Stimulated activated naive CD8-positive, alpha-beta T cell treated with anti-CD3 and anti-CD28 coated beads, Interleukin-15, Interleukin-2, amounts not matched to agents 100 U/mL and 50 U/mL, for 24 hours (primary cell): ENCODE measurements around the gene PSD.
A peak's percentile ranks its signal among the peaks of the same experiment; 100 is the strongest.

Experiments
- ATAC-seq: fragments of 150-1000 bp; cut with Tn5 transposase; one replicate; pipeline ENCODE4 v1.10.0; 2021
- DNase-seq: peaks from one replicate; pipeline ENCODE4 v3.0.0; 2021

PSD gene

GRCh38 chr10:102419269-102420180, 940 bp upstream of the PSD start:
- ATAC-seq (no peak), DNase-seq (peak; percentile 78)

DNA sequence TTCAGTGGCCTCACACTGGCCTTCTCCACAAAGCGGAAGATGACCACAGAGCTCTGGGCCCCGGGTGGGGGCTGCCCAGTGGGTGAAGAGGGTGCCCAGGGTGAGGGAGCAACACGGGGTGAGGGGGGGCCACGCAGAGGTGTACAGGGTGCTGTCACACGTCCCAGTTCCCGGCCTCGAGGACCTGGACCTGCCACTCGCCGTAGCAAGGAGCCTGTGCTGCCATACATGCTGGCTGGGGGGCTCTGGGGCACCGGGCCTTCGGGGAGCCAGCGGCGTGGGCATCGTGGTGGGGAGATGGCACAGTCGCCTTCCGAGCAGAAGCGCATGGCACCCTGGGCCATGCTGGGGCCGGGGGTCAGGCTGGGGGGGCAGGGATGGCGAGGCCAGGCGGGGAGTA, 1.9 kb downstream of the PSD start:
- ATAC-seq (no peak), DNase-seq (no peak)

- no peak for ATAC-seq
Observed at GRCh38 chr10:102416283-102416682, 2.3 kb downstream of the PSD start.

DNA sequence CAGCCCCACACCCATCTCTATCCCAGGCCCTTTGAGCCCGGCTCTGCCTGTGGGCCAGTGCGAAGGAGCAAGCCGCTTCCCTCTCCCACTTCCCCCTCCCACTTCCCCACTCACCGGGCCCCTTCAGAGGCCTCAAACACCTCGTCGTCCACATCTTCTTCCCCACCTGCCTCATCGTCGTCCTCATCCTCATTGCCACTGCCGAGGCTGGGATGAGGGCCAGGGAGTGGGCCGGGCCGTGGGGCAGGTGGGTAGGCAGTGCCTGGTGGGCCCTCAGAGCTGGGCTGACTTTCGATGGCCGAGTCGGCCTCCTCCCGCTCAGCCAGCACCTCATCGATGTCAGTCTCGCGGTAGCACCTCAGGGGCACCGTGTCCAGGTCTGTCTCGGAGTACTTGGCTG, 3.8 kb downstream of the PSD start:
- ATAC-seq (no peak), DNase-seq (no peak)

More at GRCh38 chr10:102416283-102416682, 2.3 kb downstream of the PSD start:
- DNase-seq, result no peak

DNA sequence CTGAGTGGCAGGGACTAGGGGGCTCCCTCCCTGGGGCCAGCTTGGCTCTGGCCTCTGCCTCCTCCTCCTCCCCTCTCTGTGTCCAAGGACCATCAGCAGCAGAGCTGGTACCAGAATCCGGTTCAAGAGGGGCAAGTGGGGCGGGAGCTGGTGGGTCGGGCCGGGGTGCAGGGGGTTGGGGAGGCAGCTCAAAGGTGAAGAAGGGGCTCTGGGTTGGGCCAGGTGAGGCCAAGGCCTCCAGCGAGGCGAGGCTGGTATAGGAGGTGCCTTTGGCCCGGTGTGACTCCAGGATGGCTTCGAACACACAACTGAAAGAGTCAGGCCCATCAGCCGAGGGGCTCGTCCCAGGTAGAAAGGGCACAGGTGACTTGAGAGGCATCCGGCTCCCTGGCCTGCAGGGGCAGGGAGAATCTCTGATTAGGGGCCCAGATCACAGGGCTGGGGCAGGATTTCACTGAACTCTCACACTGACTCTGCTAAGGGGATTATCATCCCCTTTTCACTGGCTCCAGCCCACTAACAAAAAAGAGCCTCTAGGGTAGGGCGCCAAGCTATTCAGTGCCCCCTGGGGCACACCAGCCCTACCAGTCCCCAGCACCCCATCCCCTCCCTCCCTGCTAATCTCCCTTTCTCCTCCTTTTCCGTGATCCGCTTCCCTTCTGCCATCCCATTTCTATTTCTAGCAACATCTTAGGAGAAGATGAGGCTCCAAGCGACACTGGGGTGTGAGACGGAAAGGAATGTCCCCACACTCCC, 4.6 kb downstream of the PSD start:
- no peak for ATAC-seq
- DNase-seq, result no peak

- DNase-seq, result peak; percentile 67
- ATAC-seq, result peak; percentile 32
Observed at GRCh38 chr10:102413053-102413705, 5.4 kb downstream of the PSD start.

DNA sequence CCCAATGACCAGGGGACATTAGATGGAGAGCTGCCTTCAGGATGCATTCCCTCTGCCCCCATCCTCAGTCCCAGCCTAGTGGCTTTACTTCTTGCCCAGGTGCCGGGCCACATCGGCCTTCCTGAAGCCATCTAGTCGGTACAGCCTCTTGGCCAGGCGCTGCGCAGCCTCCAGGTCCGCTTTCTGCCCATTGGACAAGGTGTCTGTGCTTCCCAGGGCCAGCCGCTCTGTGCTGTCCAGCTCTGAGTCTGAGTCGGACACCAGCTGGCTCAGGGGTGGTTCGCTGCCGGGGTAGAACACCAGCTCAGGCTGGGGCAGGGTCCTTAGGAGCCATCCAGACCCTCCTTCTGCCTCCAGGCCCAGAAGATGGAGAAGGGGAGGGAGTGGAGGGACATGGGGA, 6.3 kb downstream of the PSD start:
- DNase-seq, result no peak
- ATAC-seq, result no peak

DNA sequence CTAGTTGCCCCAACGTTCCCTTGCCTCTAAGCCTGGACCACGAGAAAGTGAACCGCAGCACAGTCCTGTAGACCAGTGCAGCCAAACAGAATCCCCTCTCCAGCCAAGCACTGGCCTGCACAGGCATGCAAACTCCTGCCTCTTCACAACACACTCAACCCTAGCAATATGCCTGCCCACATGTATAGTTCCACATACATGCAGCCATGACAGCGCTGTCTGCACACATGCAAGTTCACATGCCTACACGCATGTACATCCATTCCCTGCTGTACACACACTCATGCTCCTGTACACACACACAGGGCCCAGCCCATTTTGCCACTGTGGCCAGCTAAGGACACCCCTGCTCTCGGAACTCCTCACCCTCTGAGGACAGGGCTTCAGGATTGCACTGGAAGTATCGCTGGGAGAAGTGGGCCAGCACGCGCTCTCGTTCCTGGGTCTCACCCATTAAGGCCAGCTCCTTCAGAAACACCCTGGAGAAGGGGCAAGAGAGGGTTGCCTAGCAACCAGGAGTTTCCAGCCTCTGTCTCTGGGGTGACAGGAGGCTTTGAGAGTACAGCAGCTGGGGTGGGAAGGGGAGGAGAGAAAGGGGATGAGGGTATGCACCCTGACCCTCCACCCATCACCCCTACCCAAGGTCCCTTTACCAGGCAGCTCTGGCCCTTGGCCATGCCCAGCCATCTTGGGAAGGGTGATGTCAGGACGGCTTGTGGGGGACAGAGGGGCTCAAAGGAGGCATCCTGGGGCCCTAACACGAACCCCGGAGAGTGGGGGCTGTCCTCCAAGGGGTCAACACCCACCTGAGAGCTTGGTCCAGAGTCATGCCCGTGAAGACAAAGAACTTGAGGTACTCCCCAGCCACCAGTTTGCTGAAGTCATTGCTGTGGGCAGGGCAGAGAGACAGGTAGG, 7.0 kb downstream of the PSD start:
- ATAC-seq (no peak), DNase-seq (no peak)

DNA sequence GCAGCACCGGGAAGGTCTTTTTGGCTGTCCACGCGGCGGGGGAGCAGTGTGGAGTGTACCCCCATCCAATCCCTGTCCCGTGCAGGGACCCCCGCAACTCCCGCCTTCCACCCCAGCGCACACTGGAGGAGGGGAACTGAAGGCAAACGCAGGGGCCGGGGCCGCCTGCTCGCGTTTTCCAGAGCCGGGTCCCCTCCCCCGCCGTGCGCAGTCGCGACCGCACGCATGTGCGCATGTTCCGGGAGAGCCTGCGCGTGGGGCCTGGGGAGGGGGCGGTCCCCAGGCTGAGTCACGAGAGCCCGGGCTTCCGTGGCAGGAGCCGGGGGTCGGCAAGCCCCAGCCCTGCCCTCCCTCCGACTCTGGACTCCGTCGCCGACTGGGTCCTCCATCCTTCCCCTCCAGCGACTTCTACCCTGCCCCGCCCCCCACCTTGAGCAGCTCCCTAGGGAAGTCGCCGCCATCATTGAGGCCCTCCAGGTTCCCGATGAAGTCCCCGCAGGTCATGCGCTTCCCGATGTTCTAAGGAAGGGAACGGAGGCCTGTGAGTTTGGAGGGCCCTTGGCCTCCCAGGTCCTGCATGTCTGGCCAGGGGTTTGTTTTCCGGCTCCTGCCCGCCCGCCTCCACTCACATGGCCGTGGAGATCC, 8.0 kb downstream of the PSD start:
- ATAC-seq (no peak), DNase-seq (peak; percentile 72)

GRCh38 chr10:102409604-102410428, 8.8 kb downstream of the PSD start:
- DNase-seq, result no peak
- ATAC-seq, result no peak

DNA sequence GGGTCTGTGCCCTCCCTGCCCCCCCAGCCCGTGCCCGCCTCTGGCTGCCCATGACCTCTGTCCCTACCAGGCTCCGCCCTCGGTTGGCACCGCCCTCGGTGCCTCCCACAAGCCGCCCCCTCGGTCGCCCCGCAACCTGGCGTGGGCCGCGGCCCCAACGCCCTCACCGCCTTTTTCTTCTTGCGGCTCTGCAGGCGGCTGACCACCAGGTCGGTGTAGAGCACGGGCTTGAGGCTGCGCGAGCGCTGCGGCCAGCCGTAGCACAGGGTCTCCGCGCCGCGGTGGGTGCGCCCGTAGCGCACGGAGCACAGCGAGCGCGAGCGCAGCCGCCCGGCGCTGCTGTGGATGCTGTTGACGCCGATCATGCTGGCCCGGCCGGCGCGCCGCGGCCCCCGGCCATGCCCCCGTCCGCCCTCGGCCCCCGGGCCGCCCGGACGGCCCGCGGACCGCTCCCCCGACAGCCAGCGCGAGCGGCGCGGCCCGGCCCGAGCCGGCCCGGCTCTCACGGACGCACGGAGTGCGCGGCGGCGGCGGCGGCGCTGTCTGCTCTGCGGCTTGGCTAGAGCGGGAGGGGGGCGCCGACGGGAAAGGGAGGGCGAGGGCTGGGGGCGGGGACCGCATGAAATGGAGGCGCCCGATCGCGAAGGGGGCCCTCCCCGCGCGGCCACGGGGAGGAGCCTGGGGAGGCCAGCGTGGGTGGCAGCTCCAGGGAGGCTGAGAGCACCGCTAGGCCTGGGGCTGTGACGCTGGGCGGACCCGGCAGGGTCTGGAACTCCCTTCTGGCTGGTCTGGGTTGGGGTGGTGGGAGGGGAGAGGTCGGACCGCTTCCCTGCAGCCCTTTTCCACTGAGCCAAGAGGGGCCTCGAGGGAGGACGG, 9.6 kb downstream of the PSD start:
- ATAC-seq (peak; percentile 64), DNase-seq (peak; percentile 87)

GRCh38 chr10:102408131-102408727, 10.4 kb downstream of the PSD start:
- ATAC-seq, result no peak
- no peak for DNase-seq

DNA sequence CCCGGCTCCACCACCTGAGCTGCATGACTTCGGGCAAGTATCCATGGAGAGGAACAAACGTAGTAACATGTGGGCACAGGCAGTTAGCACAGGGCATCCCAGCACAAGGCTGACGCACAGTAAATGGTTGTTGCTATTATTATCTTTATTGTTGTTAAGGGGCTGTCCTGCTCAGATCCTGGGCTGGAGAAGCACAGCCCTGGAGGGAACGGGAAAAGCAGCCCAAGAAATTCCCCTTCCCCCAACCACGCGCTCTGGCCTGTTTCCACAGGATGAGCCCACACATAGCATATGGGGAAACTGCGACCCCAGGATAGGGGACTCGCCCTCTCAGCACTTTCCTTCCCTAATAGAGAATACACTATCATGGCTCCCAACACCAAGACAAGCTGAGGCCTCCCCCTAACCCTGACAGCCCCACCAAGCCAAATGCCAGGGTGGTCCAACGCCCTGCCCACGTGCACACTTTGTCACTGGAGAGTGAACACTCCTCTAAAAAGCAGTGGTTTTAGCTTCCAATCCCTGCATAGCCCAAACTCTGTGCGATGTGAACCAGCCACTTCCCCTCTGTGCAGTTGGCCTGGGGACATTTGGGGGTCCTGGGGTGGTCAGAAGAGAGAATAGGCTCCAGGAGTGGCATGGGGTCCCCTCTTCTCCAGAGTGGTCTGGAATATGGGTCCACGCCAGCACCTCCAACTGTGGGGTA, 11.0 kb downstream of the PSD start:
- ATAC-seq, result no peak
- no peak for DNase-seq

- no peak for DNase-seq
- ATAC-seq, result no peak
Observed at GRCh38 chr10:102406815-102407214, 11.8 kb downstream of the PSD start.

GRCh38 chr10:102405632-102406031, 13.0 kb downstream of the PSD start:
- ATAC-seq, result no peak
- DNase-seq, result peak; percentile 27

DNA sequence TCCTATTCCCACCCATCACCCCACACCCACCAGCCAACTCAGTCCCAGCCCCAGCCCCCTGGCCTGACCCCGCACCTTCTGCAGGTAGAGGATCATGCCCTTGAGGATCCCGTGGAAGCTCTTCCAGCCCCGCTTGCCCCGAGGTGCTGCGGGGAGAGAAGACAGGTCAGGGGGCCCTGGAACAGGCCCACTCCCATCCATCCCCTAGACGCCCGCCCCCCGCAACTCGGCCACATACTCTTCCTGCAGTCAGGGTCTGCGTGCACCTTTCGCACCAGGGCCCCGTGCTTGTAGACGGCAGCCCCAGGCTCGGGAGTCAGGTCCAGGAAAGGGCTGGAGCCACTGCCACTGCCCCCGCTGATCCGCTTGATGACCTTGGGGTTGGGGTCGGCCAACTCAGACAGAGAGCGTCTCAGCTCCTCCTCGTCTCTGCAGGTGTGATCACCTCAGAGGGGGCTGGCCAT, 13.4 kb downstream of the PSD start:
- ATAC-seq (no peak), DNase-seq (no peak)

DNA sequence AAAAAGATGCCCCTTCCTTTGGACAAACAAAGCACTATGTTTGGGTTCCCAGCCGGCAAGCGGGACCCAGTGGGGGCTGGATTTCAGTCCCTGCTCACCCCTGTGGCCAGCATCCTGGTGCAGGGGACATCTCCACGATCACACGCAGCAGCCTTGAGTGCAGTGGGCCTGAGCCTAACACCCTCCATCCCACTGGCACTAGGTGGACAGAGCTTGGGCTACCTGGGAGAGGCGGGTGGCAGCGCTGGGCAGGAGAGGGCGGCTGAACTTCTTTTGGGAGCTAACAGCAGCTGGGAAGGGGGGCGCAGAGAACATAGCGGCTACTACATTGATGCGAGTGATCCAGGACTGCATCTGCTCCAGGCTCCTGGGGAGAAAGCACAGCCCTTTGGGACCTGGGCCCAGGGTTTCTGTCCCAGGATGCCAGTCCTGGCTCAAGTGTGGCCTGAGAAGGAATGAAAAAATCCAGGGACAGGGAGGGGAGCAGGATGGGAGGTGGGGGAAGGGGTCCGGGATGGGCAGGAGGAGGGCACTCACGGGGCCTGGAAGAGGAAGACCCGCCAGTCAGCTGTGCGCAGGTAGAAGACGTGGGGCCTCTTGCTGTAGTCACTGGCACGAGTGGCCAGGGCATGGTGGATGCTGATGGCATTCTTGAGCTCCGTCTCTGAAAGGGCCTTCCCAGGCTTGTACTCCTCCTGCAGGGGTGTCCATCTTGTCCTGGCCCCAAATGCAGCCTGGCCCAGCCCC, 14.1 kb downstream of the PSD start:
- DNase-seq, result peak; percentile 24
- no peak for ATAC-seq
